HepG2 (cell line): ENCODE measurements around the gene ARMC5. TPM values are rescaled to one million over a fixed set of nuclear protein-coding genes. Genes with fewer than 3 reads are reported as not detected.

Experiments used
- CHD2 ChIP-seq: IDR thresholded peaks from 2 replicates; pipeline ENCODE4 v1.6.1; 2011; ENCODE audit warnings: low read depth, low read length, improper control_type of control experiment
- EP300 ChIP-seq, 3 experiments: sonication (generic) in 1 of 3; formaldehyde crosslinking in 1 of 3; IDR thresholded peaks; 2 replicates each; pipeline versions ENCODE4 v1.5.1 to v1.6.1; 2011 to 2020; ENCODE audit warnings: low read depth in 2 of 3, low read length in 2 of 3, borderline replicate concordance in 1 of 3, improper control_type of control experiment in 1 of 3, mild to moderate bottlenecking in 1 of 3, missing genetic modification reagents in 1 of 3, moderate library complexity in 1 of 3
- GATAD1 ChIP-seq: IDR thresholded peaks from 2 replicates; pipeline ENCODE4 v1.6.1; 2016; ENCODE audit warnings: missing genetic modification reagents, missing compliant biosample characterization
- KIAA2018 ChIP-seq: sonication (generic); formaldehyde crosslinking; IDR thresholded peaks from 2 replicates; pipeline ENCODE4 v1.5.0; 2020; ENCODE audit warnings: mild to moderate bottlenecking, missing genetic modification reagents, borderline replicate concordance
- THAP9 ChIP-seq: sonication (generic); formaldehyde crosslinking; IDR thresholded peaks from 2 replicates; pipeline ENCODE4; 2020; ENCODE audit warnings: missing genetic modification reagents, mild to moderate bottlenecking, borderline replicate concordance
- TRIM24 ChIP-seq: sonication (generic); formaldehyde crosslinking; IDR thresholded peaks from 2 replicates; pipeline ENCODE4 v1.8.0; 2022; ENCODE audit warnings: mild to moderate bottlenecking, missing genetic modification reagents
- ZBTB1 ChIP-seq: sonication (generic); formaldehyde crosslinking; IDR thresholded peaks from 2 replicates; pipeline ENCODE4 v1.4.0; 2020; ENCODE audit warnings: missing genetic modification reagents, borderline replicate concordance
- ZBTB3 ChIP-seq: sonication (generic); formaldehyde crosslinking; IDR thresholded peaks from 2 replicates; pipeline ENCODE4 v1.4.0; 2020; ENCODE audit warnings: low read depth, mild to moderate bottlenecking, moderate library complexity, missing genetic modification reagents, borderline replicate concordance
- ZBTB7B ChIP-seq: sonication (generic); formaldehyde crosslinking; IDR thresholded peaks from 2 replicates; pipeline ENCODE4 v1.4.0; 2020; ENCODE audit warnings: missing genetic modification reagents
- ZNF17 ChIP-seq: sonication (generic); formaldehyde crosslinking; IDR thresholded peaks from 2 replicates; pipeline ENCODE4 v1.5.0; 2020; ENCODE audit warnings: mild to moderate bottlenecking, missing genetic modification reagents
- ZNF549 ChIP-seq: sonication (generic); formaldehyde crosslinking; IDR thresholded peaks from 2 replicates; pipeline ENCODE4 v1.5.0; 2020; ENCODE audit warnings: missing genetic modification reagents
- ZNF552 ChIP-seq: sonication (generic); formaldehyde crosslinking; IDR thresholded peaks from 2 replicates; pipeline ENCODE4 v1.9.0; 2022; ENCODE audit warnings: missing genetic modification reagents, mild to moderate bottlenecking, borderline replicate concordance
- ZNF75D ChIP-seq: sonication (generic); formaldehyde crosslinking; IDR thresholded peaks from 2 replicates; pipeline ENCODE4 v1.8.1; 2023; ENCODE audit warnings: missing genetic modification reagents, mild to moderate bottlenecking, borderline replicate concordance
- polyA plus RNA-seq, 8 experiments: library from polyadenylated mRNA; depleted of rRNA in 3 of 8; stranded (reverse) in 7 of 8; unstranded in 1 of 8; fragments of >200 nt; fragmentation: Illumina TruSeq in 4 of 8; extraction: Trizol in 4 of 8; gene quantifications; 2 replicates each; pipeline versions ENCODE4 v1.2.1 to v1.2.3, GENCODE V29; 2011 to 2016; ENCODE audit warnings: low read depth in 4 of 8, missing spikeins in 1 of 8, mixed read lengths in 1 of 8; ENCODE audit not compliant: insufficient read depth in 1 of 8
- total RNA-seq, 5 experiments: library from RNA; depleted of rRNA; stranded (reverse); fragments of >200 nt; fragmentation: Illumina TruSeq; extraction: Trizol; gene quantifications; 2 replicates each; pipeline ENCODE4 v1.2.3, GENCODE V29; 2016; ENCODE audit warnings: low read depth in 1 of 5

The ARMC5 gene
- total and polyA plus RNA-seq, 2 of the 13 experiments (the other 11 are each of a cell fraction or from before 2014, with no cell fraction given) = 10.8 to 22.3 TPM

- TF ChIP-seq EP300 (IDR thresholded peaks at IDR 0.05; ENCODE audit: low read depth in 2 of 2, low read length in 2 of 2) (peak in 1 of 2 experiments; percentile 70; a peak in 1 of 4 replicates), EP300 (CRISPR knock-in tag; IDR thresholded peaks at IDR 0.05; ENCODE audit: borderline replicate concordance) (peak; percentile 43), ZNF17 (CRISPR knock-in tag) (no peak), TRIM24 (CRISPR knock-in tag) (no peak), KIAA2018 (no peak), ZNF75D (no peak), CHD2 (no peak), ZBTB1 (no peak), ZNF552 (CRISPR knock-in tag) (no peak), ZBTB7B (CRISPR knock-in tag) (no peak), GATAD1 (peak; percentile 55; the same call in 1 of the 2 replicates), ZNF549 (no peak), THAP9 (CRISPR knock-in tag) (peak; percentile 70; the same call in 1 of the 2 replicates), ZBTB3 (CRISPR knock-in tag) (no peak)
Measured at GRCh38 chr16:31484491-31485171, 25.3 kb downstream of the ARMC5 start (continued).
